ENCODE data around the gene ELOA.
"Not testable (repeated sequence)": the region's sequence is repeated elsewhere in the genome, so short reads cannot be mapped to it uniquely, and the experiment has no call there.

ELOA gene

GRCh38 chr1:23801338-23801748 lies 58.1 kb downstream of the ELOA start:
- DNase-seq (ENCODE audit: low read depth in 2 of 2), result no peak

- no peak for DNase-seq (ENCODE audit: low read depth in 2 of 2)
These were observed 58.6 kb downstream of the ELOA start for GRCh38 chr1:23801876-23802275.

DNA sequence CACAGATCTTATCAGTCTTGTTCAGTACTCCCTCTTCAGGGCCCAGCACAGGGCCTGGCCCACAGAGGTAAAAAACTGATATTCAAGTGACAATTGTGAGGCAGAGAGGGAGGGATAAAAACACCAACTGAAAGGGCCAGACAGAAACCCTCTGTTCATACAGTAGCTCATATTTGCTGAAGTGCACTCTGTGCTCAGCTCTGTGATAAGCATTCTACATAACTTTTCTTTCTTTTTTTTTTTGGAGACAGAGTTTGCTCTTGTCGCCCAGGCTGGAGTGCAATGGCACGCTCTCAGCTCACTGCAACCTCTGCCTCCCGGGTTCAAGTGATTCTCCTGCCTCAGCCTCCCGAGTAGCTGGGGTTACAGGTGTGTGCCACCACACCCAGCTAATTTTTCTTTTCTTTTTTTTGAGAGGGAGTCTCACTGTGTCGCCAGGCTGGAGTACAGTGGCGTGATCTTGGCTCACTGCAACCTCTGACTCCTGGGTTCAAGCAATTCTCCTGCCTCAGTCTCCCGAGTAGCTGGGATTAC lies 59.6 kb downstream of the ELOA start:
- not testable (repeated sequence) for DNase-seq (ENCODE audit: low read depth in 2 of 2)

- DNase-seq (ENCODE audit: low read depth in 2 of 2), result no peak
These were observed 60.4 kb downstream of the ELOA start for GRCh38 chr1:23803674-23804073.

GRCh38 chr1:23804183-23804835 lies 61.0 kb downstream of the ELOA start:
- no peak for DNase-seq (ENCODE audit: low read depth in 2 of 2)

DNA sequence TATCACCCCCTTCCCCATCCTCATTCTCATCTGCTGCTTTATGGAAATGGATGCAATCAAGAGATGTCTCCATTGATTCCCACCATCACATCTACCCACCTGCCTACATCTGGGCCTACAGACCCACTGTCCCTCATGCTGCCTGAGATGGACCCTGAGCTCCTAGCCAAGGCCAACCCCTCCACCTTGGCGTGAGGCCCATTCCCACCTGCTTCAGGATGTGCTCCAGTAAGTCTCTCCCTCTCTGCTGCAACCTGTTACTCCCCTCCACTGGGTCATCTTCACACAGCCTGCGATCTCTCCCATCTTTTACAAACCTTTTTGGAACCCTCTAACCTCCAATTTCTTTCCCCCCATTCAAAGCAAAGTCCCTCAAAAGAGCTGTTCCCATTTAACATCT lies 61.8 kb downstream of the ELOA start:
- no peak for DNase-seq (ENCODE audit: low read depth in 2 of 2)

DNA sequence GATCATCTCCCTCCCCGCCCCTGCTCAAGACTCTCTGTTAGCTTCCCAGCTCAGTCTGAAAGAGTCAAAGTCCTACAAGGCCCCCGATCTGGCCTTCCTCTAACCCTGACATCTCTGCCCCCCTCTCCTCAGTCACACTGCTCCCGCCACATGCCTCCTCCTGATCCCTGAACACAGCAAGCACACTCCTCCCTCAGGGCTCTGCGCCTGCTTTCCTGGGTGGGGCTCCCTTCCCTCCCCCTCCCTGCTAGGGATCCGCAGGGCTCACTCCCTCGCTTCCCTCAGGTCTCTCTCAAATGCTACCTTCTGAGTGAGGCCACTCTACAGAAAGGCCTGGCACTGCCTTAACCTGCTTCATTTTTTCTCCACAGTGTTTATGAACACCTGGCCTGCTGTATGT lies 63.0 kb downstream of the ELOA start:
- no peak for DNase-seq (ENCODE audit: low read depth in 2 of 2)

- DNase-seq (ENCODE audit: low read depth in 2 of 2), result no peak
These were observed 64.2 kb downstream of the ELOA start for GRCh38 chr1:23807453-23807852.

DNA sequence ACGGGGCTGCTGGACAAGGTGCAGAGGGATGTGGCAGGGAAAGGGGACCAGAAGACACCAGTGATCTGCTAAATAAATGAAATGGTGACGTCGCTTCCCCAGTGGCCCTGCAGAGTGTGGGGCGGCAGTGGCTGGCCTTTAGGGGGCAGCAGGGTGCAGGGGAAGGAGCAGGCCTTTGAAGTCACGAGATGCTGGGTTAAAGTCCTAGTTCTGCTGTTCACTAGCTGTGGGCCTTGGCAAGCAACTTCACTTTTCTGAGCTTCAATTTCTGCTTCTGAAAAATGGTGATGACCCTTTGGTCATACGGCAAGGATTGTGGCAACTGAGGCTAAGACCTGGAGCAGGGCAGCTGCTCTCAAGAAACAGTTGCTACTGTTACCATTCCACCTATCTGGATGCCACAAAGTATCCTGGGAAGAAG lies 66.5 kb downstream of the ELOA start:
- peak; percentile 68 to 71 for DNase-seq (ENCODE audit: low read depth in 2 of 2)

GRCh38 chr1:23810818-23811540 lies 67.7 kb downstream of the ELOA start:
- DNase-seq (ENCODE audit: low read depth in 2 of 2), result peak in 1 of 2 donors; percentile 43
